Measurements from ENCODE around the gene IFNLR1.

Gene IFNLR1

GRCh38 chr1:24113641-24114033 is 73.5 kb downstream of the IFNLR1 start:
- DNase-seq (ENCODE audit: extremely low read depth, low read depth) = no peak
- TF ChIP-seq CTCF (IDR thresholded peaks at IDR 0.05; ENCODE audit: low read depth, low read length, missing control alignments) = no peak

DNA sequence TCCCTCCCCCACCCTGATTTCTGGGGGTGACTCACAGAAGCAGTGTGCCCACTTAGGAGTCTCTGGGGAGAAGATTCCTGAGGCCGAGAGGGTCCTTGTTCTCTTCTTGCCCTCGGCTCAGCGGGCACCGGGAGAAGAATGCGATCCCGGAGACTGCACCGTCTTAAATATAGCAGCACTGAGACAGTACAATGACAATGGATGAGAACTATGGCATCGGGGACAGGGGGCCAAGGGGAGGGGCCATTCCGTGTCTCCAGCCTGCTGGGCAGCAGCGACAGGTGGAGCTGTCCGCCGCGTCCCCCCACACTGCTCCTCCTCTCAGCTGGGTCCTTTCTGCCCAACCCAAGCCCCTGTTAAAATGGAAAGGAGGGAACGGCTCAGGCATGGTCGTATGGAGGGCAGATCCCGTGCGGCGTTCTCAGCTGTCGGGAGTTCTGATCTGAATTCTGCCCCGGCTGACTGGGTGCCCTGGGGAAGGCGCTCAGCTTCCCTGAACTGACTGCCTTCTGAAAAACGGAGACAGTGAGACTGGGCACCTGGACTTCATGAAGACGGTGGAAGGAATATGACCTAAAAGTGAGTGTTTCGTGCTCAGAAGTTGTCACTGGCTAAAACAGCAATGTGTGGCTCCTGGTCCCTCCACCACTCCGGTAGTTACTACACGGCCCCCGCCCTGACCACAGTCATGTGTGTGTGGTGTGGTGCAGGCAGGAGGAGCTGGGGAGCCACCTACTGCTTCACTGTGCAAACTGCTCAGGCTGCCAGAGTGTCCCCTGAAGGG is 74.9 kb downstream of the IFNLR1 start, which contains the start of gene MYOM3:
Gene MYOM3 (minus strand): TSS at position 140 of the 784 bp plus-strand sequence. CDS start 3,499 bp downstream, outside the sequence.
- DNase-seq (ENCODE audit: extremely low read depth, low read depth) = no peak
- peak; percentile 38 for TF ChIP-seq CTCF (IDR thresholded peaks at IDR 0.05; ENCODE audit: low read depth, low read length, missing control alignments)
- H3K4me3 ChIP-seq (replicated peaks; ENCODE audit: low read depth, low read length) = no peak within 1 kb of the TSS

More at GRCh38 chr1:24113641-24114033, 73.5 kb downstream of the IFNLR1 start:
- H3K4me3 ChIP-seq (replicated peaks; ENCODE audit: low read depth, low read length) = no peak overlapping the region

- no peak overlapping the region for H3K4me3 ChIP-seq (replicated peaks; ENCODE audit: low read depth, low read length)
- no peak for DNase-seq (ENCODE audit: extremely low read depth, low read depth)
- TF ChIP-seq CTCF (IDR thresholded peaks at IDR 0.05; ENCODE audit: low read depth, low read length, missing control alignments) = no peak
Measured at GRCh38 chr1:24111262-24111995, 75.7 kb downstream of the IFNLR1 start.

DNA sequence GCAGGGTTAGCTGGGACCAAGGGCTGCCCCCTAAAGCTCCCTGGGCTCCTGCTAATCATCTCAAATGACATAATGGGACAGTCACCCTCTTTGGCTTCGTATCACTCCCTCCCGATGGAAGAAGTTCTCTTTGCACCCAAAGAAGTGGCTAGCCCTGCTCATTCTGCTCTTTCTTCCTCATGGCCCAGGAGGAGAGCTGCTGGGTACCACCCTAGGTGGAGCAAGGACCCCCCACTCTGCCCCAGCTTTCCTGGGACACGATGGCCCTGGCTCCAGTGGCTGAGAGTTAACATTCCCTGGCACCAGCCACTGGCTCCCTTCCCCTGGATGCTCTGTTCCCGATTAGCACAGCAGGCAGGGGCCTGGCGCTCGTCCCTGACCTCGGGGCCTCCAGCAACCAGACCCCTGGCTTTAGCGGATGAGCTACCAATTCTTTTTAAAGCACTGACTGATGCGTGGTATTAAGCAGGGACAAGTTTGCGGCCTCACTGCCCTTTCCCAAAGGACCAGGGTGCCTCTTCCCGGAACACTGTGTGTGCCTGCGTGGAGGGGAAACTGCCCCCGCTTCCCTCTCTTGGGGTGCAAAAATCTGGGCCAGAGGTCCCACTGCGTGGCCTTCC is 76.3 kb downstream of the IFNLR1 start:
- DNase-seq (ENCODE audit: extremely low read depth, low read depth) = no peak
- TF ChIP-seq CTCF (IDR thresholded peaks at IDR 0.05; ENCODE audit: low read depth, low read length, missing control alignments) = no peak
- H3K4me3 ChIP-seq (replicated peaks; ENCODE audit: low read depth, low read length) = no peak overlapping the region

DNA sequence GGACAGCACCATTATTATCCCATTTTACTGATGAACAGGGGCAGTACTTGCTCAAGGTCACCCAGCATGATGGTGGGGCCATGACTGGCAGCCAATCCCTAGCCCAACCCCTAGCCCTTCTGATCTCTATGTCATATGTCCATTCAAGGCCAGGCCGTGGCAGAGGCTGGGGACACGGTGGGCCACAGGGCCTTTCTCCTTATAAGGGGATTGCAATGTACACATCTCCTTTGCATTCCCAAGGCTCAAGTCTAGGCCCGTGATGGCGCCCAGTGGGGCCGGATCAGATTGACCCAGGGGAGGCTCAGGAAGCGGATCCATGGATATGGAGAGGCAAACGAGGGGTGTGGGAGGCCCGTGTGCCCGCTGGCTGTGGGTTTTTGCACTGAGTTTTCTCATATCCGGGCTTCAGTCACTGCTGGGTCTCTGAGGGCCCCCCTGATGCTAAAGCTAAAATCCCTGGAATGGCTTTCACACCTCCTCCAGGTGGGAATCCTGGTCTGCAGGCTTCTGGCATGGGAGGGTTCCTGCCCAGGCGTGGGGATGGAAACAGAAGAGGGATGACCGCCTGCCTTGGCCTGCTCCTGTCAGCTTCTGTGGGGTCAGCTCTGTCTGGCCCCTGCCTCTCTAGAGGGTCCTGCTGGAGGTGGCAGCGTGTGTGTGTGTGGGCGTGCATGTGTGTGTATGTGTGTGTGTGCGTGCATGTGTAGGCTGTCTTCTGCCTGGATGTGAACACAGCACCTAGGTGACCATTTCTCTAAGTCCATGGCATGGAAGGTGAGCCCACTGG is 77.2 kb downstream of the IFNLR1 start:
- no peak for DNase-seq (ENCODE audit: extremely low read depth, low read depth)
- H3K4me3 ChIP-seq (replicated peaks; ENCODE audit: low read depth, low read length) = no peak overlapping the region
- TF ChIP-seq CTCF (IDR thresholded peaks at IDR 0.05; ENCODE audit: low read depth, low read length, missing control alignments) = no peak

DNA sequence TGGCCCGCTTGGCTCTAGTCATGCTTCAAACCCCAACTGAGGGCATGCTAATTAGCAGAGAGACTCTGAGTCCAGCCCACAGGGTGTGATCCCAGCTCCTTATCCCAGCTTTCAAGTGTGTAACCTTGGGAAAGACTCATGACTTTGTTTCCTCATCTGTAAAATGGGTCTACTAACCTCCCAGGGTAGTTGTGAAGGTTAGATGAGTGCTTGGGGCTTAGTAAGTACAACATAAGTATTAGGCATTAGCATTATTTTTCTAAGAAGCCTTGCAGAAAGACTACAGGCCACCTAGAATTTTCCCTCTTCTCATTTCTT is 78.0 kb downstream of the IFNLR1 start:
- no peak overlapping the region for H3K4me3 ChIP-seq (replicated peaks; ENCODE audit: low read depth, low read length)
- no peak for DNase-seq (ENCODE audit: extremely low read depth, low read depth)
- no peak for TF ChIP-seq CTCF (IDR thresholded peaks at IDR 0.05; ENCODE audit: low read depth, low read length, missing control alignments)

Measured in HFF-Myc (cell line).